ENCODE measurements around the gene SCNM1. TPM values are rescaled to one million over a fixed set of nuclear protein-coding genes. Genes with fewer than 3 reads are reported as not detected.

SCNM1 gene
- total and polyA plus RNA-seq, 9 of the 15 experiments (the other 6 are each of a cell fraction or from before 2014, with no cell fraction given): 17.2 to 204 (median 63.0) TPM

DNA sequence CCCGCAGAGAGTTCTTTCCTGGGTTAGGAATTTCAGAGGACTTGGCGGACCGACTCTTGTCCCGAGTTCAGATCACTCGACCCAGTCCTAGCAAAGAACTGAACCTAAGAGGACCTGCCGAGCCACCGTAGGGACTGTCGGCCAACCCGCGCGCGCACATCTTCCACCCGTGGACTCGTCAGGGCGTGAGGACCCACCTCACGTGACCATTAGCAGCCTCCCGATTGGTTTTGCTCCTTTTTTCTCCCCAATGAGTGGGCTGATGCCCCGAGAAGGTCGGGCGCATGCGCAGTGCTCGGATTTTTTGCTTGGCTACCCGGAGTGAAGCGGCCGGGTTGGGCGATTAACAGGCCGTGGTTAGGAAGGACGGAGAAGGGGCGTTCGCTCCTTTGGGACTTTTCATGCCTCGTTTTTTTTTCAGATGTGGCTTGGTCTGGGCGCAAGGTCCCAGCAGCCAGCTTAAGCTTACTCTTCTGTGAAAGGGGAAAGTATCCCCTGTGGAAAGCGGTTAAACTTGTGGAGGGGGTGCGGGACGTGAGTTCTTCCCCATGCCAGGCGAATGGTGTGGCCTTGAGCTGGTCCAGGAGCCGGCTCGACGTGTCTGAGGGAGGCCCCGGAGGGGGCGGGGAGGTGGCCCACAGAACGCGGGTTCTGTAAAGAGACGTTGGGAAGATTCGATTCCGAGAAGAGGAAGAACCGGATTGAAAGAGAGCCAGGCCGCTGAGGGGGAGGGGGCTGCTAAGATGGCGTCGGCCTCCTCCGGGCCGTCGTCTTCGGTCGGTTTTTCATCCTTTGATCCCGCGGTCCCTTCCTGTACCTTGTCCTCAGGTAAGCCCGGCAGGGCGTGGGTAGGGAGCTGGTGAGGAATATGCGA, 32.5 kb downstream of the SCNM1 start, which contains the start of gene PIP5K1A (continued):
- TF ChIP-seq, protein P1, sequence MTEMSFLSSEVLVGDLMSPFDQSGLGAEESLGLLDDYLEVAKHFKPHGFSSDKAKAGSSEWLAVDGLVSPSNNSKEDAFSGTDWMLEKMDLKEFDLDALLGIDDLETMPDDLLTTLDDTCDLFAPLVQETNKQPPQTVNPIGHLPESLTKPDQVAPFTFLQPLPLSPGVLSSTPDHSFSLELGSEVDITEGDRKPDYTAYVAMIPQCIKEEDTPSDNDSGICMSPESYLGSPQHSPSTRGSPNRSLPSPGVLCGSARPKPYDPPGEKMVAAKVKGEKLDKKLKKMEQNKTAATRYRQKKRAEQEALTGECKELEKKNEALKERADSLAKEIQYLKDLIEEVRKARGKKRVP (CRISPR knock-in tag; IDR thresholded peaks at IDR 0.05): no peak
- TF ChIP-seq DDX20 (tag; IDR thresholded peaks at IDR 0.05; ENCODE audit: low read depth) (no peak), SREBF2 (CRISPR knock-in tag; IDR thresholded peaks at IDR 0.05) (no peak), TCF7L2 (IDR thresholded peaks at IDR 0.05; ENCODE audit: low read depth, low read length) (no peak), ARID2 (IDR thresholded peaks at IDR 0.05) (no peak), CBX3 (IDR thresholded peaks at IDR 0.05; ENCODE audit: borderline replicate concordance in 1 of 2, low read length in 2 of 2) (no peak), JUN (IDR thresholded peaks at IDR 0.05; ENCODE audit: borderline replicate concordance, low read depth, low read length) (no peak; the same call in 1 of the 2 replicates), JUN (CRISPR knock-in tag; IDR thresholded peaks at IDR 0.05; ENCODE audit: borderline replicate concordance) (no peak), GABPA (tag; conservative IDR thresholded peaks at IDR 0.05; ENCODE audit: low read depth) (no peak), RBBP5 (IDR thresholded peaks at IDR 0.05; ENCODE audit: borderline replicate concordance, insufficient read depth, low read length, poor library complexity, severe bottlenecking) (no peak), SRSF1 (IDR thresholded peaks at IDR 0.05; ENCODE audit: low read depth, low read length) (no peak), SAFB (IDR thresholded peaks at IDR 0.05; ENCODE audit: borderline replicate concordance, low read depth, low read length) (peak; percentile 89), ILK (tag; IDR thresholded peaks at IDR 0.05; ENCODE audit: borderline replicate concordance, low read depth) (no peak), ZBTB7A (IDR thresholded peaks at IDR 0.05; ENCODE audit: borderline replicate concordance, control insufficient read depth, low read depth, low read length) (peak; percentile 42; the same call in 1 of the 2 replicates), ZNF696 (CRISPR knock-in tag; conservative IDR thresholded peaks at IDR 0.05) (no peak), ZKSCAN1 (IDR thresholded peaks at IDR 0.05; ENCODE audit: low read depth, low read length) (no peak), FOXP1 (CRISPR knock-in tag; IDR thresholded peaks at IDR 0.05) (0 out of 2 replicates have a peak, but pooled peaks have one; percentile 38)
- TF ChIP-seq, protein P2, sequence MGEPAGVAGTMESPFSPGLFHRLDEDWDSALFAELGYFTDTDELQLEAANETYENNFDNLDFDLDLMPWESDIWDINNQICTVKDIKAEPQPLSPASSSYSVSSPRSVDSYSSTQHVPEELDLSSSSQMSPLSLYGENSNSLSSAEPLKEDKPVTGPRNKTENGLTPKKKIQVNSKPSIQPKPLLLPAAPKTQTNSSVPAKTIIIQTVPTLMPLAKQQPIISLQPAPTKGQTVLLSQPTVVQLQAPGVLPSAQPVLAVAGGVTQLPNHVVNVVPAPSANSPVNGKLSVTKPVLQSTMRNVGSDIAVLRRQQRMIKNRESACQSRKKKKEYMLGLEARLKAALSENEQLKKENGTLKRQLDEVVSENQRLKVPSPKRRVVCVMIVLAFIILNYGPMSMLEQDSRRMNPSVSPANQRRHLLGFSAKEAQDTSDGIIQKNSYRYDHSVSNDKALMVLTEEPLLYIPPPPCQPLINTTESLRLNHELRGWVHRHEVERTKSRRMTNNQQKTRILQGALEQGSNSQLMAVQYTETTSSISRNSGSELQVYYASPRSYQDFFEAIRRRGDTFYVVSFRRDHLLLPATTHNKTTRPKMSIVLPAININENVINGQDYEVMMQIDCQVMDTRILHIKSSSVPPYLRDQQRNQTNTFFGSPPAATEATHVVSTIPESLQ (CRISPR knock-in tag; IDR thresholded peaks at IDR 0.05): peak; percentile 45; the same call in 1 of the 2 replicates
- TF ChIP-seq, protein P3, sequence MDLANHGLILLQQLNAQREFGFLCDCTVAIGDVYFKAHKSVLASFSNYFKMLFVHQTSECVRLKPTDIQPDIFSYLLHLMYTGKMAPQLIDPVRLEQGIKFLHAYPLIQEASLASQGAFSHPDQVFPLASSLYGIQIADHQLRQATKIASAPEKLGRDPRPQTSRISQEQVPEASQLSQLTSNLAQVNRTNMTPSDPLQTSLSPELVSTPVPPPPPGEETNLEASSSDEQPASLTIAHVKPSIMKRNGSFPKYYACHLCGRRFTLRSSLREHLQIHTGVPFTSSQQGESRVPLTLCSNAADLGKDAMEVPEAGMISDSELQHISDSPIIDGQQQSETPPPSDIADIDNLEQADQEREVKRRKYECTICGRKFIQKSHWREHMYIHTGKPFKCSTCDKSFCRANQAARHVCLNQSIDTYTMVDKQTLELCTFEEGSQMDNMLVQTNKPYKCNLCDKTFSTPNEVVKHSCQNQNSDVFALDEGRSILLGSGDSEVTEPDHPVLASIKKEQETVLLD (IDR thresholded peaks at IDR 0.05): peak; percentile 98
- TF ChIP-seq, protein P4, sequence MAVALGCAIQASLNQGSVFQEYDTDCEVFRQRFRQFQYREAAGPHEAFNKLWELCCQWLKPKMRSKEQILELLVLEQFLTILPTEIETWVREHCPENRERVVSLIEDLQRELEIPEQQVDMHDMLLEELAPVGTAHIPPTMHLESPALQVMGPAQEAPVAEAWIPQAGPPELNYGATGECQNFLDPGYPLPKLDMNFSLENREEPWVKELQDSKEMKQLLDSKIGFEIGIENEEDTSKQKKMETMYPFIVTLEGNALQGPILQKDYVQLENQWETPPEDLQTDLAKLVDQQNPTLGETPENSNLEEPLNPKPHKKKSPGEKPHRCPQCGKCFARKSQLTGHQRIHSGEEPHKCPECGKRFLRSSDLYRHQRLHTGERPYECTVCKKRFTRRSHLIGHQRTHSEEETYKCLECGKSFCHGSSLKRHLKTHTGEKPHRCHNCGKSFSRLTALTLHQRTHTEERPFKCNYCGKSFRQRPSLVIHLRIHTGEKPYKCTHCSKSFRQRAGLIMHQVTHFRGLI (CRISPR knock-in tag; IDR thresholded peaks at IDR 0.05): no peak
